ENCODE measurements around the gene TUT1. TPM values are rescaled to one million over a fixed set of nuclear protein-coding genes. Genes with fewer than 3 reads are reported as not detected.

Gene TUT1
- total RNA-seq, 1 experiment from 2014 or later = 40.0 TPM

DNA sequence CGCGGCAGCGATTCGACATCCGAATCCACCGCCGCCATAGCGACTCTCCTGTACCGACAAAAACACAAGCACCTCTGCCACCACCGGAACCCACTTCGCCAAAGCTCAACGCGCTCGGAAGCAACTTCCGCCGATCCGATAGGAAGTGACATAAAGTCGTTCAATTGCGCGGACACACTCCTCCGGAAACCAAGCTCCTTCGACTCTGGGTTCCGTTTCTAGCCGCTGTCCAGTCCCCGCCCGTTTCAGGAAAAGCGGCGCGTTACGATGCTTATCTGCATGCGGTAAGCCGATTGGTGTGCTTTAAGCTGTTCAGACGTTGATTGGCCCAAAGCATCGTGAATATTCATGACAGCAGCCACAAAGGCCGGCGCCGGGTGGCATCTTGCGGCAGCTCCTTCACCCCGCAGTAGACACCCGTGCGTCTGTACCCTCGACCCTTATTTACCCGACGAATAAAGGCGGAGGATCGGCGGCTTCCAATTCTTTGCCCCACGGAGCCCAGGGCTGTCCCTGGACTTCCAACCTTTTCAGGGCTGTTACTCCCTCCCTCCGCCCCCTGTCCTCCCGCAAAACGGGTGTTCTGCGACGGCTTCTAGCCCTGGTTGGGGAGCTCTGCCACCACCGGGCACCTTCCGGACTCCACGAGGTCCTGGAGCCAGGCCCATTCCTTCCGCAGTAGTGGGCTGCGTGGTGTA is at the start of gene TUT1 (continued):
- TF ChIP-seq, protein P1, sequence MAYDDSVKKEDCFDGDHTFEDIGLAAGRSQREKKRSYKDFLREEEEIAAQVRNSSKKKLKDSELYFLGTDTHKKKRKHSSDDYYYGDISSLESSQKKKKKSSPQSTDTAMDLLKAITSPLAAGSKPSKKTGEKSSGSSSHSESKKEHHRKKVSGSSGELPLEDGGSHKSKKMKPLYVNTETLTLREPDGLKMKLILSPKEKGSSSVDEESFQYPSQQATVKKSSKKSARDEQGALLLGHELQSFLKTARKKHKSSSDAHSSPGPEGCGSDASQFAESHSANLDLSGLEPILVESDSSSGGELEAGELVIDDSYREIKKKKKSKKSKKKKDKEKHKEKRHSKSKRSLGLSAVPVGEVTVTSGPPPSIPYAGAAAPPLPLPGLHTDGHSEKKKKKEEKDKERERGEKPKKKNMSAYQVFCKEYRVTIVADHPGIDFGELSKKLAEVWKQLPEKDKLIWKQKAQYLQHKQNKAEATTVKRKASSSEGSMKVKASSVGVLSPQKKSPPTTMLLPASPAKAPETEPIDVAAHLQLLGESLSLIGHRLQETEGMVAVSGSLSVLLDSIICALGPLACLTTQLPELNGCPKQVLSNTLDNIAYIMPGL (CRISPR knock-in tag; IDR thresholded peaks at IDR 0.05) = 0 out of 2 replicates have a peak, but pooled peaks have one; percentile 18
- TF ChIP-seq NR2C2 (CRISPR knock-in tag; IDR thresholded peaks at IDR 0.05) (no peak), ZSCAN18 (CRISPR knock-in tag; IDR thresholded peaks at IDR 0.05) (no peak), ETV6 (CRISPR knock-in tag; IDR thresholded peaks at IDR 0.05) (peak; percentile 91), ZNF232 (CRISPR knock-in tag; IDR thresholded peaks at IDR 0.05) (peak; percentile 76; the same call in 1 of the 2 replicates), USF2 (CRISPR knock-in tag; IDR thresholded peaks at IDR 0.05) (peak; percentile 48), GABPB1 (CRISPR knock-in tag; IDR thresholded peaks at IDR 0.05) (peak; percentile 78), TP53 (CRISPR knock-in tag; IDR thresholded peaks at IDR 0.05) (no peak), NR1H2 (CRISPR knock-in tag; IDR thresholded peaks at IDR 0.05) (no peak), RORB (CRISPR knock-in tag; IDR thresholded peaks at IDR 0.05) (no peak), NFE2L1 (CRISPR knock-in tag; IDR thresholded peaks at IDR 0.05) (0 out of 2 replicates have a peak, but pooled peaks have one; percentile 49), JUN (CRISPR knock-in tag; IDR thresholded peaks at IDR 0.05) (peak; percentile 13; the same call in 1 of the 2 replicates), SOX15 (CRISPR knock-in tag; IDR thresholded peaks at IDR 0.05) (no peak), MLX (CRISPR knock-in tag; IDR thresholded peaks at IDR 0.05) (no peak), CTCF (IDR thresholded peaks at IDR 0.05) (no peak), TCF7 (CRISPR knock-in tag; IDR thresholded peaks at IDR 0.05; ENCODE audit: low read depth) (no peak), NFATC4 (CRISPR knock-in tag; IDR thresholded peaks at IDR 0.05) (0 out of 2 replicates have a peak, but pooled peaks have one; percentile 60), ZMAT4 (CRISPR knock-in tag; IDR thresholded peaks at IDR 0.05) (peak; percentile 54; the same call in 1 of the 2 replicates), SP1 (CRISPR knock-in tag; conservative IDR thresholded peaks at IDR 0.05) (peak; percentile 98)
- TF ChIP-seq, protein P2, sequence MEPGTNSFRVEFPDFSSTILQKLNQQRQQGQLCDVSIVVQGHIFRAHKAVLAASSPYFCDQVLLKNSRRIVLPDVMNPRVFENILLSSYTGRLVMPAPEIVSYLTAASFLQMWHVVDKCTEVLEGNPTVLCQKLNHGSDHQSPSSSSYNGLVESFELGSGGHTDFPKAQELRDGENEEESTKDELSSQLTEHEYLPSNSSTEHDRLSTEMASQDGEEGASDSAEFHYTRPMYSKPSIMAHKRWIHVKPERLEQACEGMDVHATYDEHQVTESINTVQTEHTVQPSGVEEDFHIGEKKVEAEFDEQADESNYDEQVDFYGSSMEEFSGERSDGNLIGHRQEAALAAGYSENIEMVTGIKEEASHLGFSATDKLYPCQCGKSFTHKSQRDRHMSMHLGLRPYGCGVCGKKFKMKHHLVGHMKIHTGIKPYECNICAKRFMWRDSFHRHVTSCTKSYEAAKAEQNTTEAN (CRISPR knock-in tag; IDR thresholded peaks at IDR 0.05) = 0 out of 2 replicates have a peak, but pooled peaks have one; percentile 59
- TF ChIP-seq, protein P3, sequence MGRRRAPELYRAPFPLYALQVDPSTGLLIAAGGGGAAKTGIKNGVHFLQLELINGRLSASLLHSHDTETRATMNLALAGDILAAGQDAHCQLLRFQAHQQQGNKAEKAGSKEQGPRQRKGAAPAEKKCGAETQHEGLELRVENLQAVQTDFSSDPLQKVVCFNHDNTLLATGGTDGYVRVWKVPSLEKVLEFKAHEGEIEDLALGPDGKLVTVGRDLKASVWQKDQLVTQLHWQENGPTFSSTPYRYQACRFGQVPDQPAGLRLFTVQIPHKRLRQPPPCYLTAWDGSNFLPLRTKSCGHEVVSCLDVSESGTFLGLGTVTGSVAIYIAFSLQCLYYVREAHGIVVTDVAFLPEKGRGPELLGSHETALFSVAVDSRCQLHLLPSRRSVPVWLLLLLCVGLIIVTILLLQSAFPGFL (CRISPR knock-in tag; IDR thresholded peaks at IDR 0.05; ENCODE audit: borderline replicate concordance) = no peak
- TF ChIP-seq, protein P4, sequence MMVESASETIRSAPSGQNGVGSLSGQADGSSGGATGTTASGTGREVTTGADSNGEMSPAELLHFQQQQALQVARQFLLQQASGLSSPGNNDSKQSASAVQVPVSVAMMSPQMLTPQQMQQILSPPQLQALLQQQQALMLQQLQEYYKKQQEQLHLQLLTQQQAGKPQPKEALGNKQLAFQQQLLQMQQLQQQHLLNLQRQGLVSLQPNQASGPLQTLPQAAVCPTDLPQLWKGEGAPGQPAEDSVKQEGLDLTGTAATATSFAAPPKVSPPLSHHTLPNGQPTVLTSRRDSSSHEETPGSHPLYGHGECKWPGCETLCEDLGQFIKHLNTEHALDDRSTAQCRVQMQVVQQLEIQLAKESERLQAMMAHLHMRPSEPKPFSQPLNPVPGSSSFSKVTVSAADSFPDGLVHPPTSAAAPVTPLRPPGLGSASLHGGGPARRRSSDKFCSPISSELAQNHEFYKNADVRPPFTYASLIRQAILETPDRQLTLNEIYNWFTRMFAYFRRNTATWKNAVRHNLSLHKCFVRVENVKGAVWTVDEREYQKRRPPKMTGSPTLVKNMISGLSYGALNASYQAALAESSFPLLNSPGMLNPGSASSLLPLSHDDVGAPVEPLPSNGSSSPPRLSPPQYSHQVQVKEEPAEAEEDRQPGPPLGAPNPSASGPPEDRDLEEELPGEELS (CRISPR knock-in tag; IDR thresholded peaks at IDR 0.05) = peak; percentile 31; the same call in 1 of the 2 replicates
- TF ChIP-seq, protein P5, sequence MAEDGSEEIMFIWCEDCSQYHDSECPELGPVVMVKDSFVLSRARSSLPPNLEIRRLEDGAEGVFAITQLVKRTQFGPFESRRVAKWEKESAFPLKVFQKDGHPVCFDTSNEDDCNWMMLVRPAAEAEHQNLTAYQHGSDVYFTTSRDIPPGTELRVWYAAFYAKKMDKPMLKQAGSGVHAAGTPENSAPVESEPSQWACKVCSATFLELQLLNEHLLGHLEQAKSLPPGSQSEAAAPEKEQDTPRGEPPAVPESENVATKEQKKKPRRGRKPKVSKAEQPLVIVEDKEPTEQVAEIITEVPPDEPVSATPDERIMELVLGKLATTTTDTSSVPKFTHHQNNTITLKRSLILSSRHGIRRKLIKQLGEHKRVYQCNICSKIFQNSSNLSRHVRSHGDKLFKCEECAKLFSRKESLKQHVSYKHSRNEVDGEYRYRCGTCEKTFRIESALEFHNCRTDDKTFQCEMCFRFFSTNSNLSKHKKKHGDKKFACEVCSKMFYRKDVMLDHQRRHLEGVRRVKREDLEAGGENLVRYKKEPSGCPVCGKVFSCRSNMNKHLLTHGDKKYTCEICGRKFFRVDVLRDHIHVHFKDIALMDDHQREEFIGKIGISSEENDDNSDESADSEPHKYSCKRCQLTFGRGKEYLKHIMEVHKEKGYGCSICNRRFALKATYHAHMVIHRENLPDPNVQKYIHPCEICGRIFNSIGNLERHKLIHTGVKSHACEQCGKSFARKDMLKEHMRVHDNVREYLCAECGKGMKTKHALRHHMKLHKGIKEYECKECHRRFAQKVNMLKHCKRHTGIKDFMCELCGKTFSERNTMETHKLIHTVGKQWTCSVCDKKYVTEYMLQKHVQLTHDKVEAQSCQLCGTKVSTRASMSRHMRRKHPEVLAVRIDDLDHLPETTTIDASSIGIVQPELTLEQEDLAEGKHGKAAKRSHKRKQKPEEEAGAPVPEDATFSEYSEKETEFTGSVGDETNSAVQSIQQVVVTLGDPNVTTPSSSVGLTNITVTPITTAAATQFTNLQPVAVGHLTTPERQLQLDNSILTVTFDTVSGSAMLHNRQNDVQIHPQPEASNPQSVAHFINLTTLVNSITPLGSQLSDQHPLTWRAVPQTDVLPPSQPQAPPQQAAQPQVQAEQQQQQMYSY (CRISPR knock-in tag; IDR thresholded peaks at IDR 0.05) = no peak
